NCI-H460 (cell line): ENCODE results near the gene EEIG2. TPM values are rescaled to one million over a fixed set of nuclear protein-coding genes. Genes with fewer than 3 reads are reported as not detected.

ENCODE experiments used
- DNase-seq: peaks from one replicate; pipeline ENCODE4 v3.0.0-alpha.2; 2016; ENCODE audit warnings: low read depth; ENCODE audit errors: extremely low read depth
- total RNA-seq: library from RNA; depleted of rRNA; stranded (reverse); fragments of >200 nt; shearing (Covaris generic); gene quantifications from 2 replicates; pipeline ENCODE4 v1.2.3, GENCODE V29; 2014

EEIG2 gene
- total RNA-seq, 1 experiment from 2014 or later = 22.9 TPM

GRCh38 chr1:108574008-108574407, 14.1 kb downstream of the EEIG2 start:
- no peak for DNase-seq

- DNase-seq = no peak
Observed at GRCh38 chr1:108575375-108575774, 15.5 kb downstream of the EEIG2 start.

GRCh38 chr1:108583757-108584427, 24.0 kb downstream of the EEIG2 start:
- DNase-seq = no peak

- no peak for DNase-seq
Observed at GRCh38 chr1:108584428-108584856, 24.5 kb downstream of the EEIG2 start.

- DNase-seq = no peak
Observed at GRCh38 chr1:108585313-108585712, 25.4 kb downstream of the EEIG2 start.

- no peak for DNase-seq
Observed at GRCh38 chr1:108590441-108590840, 30.5 kb downstream of the EEIG2 start.

- peak; percentile 44 for DNase-seq
Observed at GRCh38 chr1:108590957-108591356, 31.1 kb downstream of the EEIG2 start.

- no peak for DNase-seq
Observed at GRCh38 chr1:108591466-108591865, 31.6 kb downstream of the EEIG2 start.

GRCh38 chr1:108592030-108592759, 32.3 kb downstream of the EEIG2 start:
- DNase-seq = no peak

GRCh38 chr1:108593448-108593847, 33.5 kb downstream of the EEIG2 start:
- no peak for DNase-seq

- no peak for DNase-seq
Observed at GRCh38 chr1:108595507-108595906, 35.6 kb downstream of the EEIG2 start.

- DNase-seq = no peak
Observed at GRCh38 chr1:108597041-108597440, 37.1 kb downstream of the EEIG2 start.

GRCh38 chr1:108598340-108598739, 38.4 kb downstream of the EEIG2 start:
- DNase-seq = no peak

- no peak for DNase-seq
Observed at GRCh38 chr1:108600504-108600903, 40.6 kb downstream of the EEIG2 start.

- no peak for DNase-seq
Observed at GRCh38 chr1:108601708-108602410, 42.0 kb downstream of the EEIG2 start.

- no peak for DNase-seq
Observed at GRCh38 chr1:108605633-108606032, 45.7 kb downstream of the EEIG2 start.

GRCh38 chr1:108606478-108606877, 46.6 kb downstream of the EEIG2 start:
- DNase-seq = no peak

GRCh38 chr1:108609483-108610049, 49.7 kb downstream of the EEIG2 start:
- DNase-seq = no peak
